ENCODE data around the gene HSD17B2.

DNA sequence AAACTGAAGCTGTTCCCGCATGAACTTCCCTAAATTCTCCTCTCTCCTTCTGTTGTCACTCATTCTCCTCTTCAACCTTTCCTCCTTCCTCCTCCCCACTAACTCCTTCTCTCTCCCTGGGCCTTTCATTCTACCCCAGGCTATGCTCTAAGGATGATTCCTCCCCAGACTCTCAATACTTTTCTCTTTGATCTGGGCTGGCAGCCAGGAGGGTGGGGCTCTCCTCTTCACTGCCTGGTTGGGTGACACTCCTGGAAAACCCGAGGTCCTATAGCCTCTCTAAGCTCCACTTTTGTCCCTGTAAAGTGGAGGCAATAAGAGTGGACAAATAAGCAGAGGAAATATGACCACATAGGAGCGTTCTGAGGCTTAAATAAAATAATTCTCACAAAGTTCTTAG lies 46.2 kb downstream of the HSD17B2 start:
- TF ChIP-seq POLR2A (IDR thresholded peaks at IDR 0.05): no peak
- TF ChIP-seq, protein P1, sequence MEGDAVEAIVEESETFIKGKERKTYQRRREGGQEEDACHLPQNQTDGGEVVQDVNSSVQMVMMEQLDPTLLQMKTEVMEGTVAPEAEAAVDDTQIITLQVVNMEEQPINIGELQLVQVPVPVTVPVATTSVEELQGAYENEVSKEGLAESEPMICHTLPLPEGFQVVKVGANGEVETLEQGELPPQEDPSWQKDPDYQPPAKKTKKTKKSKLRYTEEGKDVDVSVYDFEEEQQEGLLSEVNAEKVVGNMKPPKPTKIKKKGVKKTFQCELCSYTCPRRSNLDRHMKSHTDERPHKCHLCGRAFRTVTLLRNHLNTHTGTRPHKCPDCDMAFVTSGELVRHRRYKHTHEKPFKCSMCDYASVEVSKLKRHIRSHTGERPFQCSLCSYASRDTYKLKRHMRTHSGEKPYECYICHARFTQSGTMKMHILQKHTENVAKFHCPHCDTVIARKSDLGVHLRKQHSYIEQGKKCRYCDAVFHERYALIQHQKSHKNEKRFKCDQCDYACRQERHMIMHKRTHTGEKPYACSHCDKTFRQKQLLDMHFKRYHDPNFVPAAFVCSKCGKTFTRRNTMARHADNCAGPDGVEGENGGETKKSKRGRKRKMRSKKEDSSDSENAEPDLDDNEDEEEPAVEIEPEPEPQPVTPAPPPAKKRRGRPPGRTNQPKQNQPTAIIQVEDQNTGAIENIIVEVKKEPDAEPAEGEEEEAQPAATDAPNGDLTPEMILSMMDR (IDR thresholded peaks at IDR 0.05): no peak
